GM12801 (cell line): ENCODE measurements around the gene OR2T11.
"Not testable (repeated sequence)": the region's sequence is repeated elsewhere in the genome, so short reads cannot be mapped to it uniquely, and the experiment has no call there.

ENCODE experiments used
- CTCF ChIP-seq: IDR thresholded peaks from one replicate; pipeline ENCODE4 v1.5.1; 2011; ENCODE audit warnings: control low read depth; ENCODE audit not compliant: insufficient read length; ENCODE audit errors: extremely low read depth

OR2T11 gene

GRCh38 chr1:248634991-248635390 lies at the start of gene OR2T11:
OR2T11 (minus strand) TSS chr1:248635091; CDS start chr1:248627128, 7,963 bp downstream.
- not testable (repeated sequence) for TF ChIP-seq CTCF

- no peak for TF ChIP-seq CTCF
These were observed 46.8 kb upstream of the OR2T11 start for GRCh38 chr1:248681651-248682050.

- no peak for TF ChIP-seq CTCF
These were observed 35.1 kb upstream of the OR2T11 start for GRCh38 chr1:248670003-248670402.

GRCh38 chr1:248655354-248655753 lies 20.5 kb upstream of the OR2T11 start, which contains the start of gene OR2T27:
OR2T27 (minus strand) TSS chr1:248655528; CDS start chr1:248650884, 4,644 bp downstream.
- not testable (repeated sequence) for TF ChIP-seq CTCF

- not testable (repeated sequence) for TF ChIP-seq CTCF
These were observed 10.3 kb upstream of the OR2T11 start, which contains the start of gene OR2T35 for GRCh38 chr1:248645178-248645577. OR2T35 (minus strand) TSS chr1:248645278; CDS start chr1:248639258, 6,020 bp downstream.

- TF ChIP-seq CTCF = no peak
These were observed 3.4 kb downstream of the OR2T11 start for GRCh38 chr1:248631354-248632008.

- TF ChIP-seq CTCF = no peak
These were observed 4.3 kb downstream of the OR2T11 start for GRCh38 chr1:248630551-248630950.
